OCI-LY3 (cell line): ENCODE results near the gene ABCA2.

Experiments
- EZH2phosphoT487 ChIP-seq: fragments of 200-600 bp; shearing (Covaris generic); IDR thresholded peaks from 2 replicates; pipeline ENCODE4 v1.6.1; 2018; ENCODE audit warnings: antibody characterized with exemption, mixed run types, low read depth
- TF ChIP-seq, protein P1 (sequence below): fragments of 200-600, 300-600 bp; sonication (generic); IDR thresholded peaks from 2 replicates; pipeline ENCODE4 v1.5.1; 2014; ENCODE audit warnings: antibody characterized with exemption, low read length, low read depth

- TF ChIP-seq, protein P1, sequence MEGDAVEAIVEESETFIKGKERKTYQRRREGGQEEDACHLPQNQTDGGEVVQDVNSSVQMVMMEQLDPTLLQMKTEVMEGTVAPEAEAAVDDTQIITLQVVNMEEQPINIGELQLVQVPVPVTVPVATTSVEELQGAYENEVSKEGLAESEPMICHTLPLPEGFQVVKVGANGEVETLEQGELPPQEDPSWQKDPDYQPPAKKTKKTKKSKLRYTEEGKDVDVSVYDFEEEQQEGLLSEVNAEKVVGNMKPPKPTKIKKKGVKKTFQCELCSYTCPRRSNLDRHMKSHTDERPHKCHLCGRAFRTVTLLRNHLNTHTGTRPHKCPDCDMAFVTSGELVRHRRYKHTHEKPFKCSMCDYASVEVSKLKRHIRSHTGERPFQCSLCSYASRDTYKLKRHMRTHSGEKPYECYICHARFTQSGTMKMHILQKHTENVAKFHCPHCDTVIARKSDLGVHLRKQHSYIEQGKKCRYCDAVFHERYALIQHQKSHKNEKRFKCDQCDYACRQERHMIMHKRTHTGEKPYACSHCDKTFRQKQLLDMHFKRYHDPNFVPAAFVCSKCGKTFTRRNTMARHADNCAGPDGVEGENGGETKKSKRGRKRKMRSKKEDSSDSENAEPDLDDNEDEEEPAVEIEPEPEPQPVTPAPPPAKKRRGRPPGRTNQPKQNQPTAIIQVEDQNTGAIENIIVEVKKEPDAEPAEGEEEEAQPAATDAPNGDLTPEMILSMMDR = no peak
- TF ChIP-seq EZH2phosphoT487 = no peak
These were observed 63.8 kb downstream of the ABCA2 start for GRCh38 chr9:136964171-136964689.
